Activated CD4-positive, alpha-beta T cell treated with anti-CD3 and anti-CD28 coated beads, Interleukin-10, Interleukin-2, amounts not matched to agents 100 ng/mL and 50 ng/mL, durations not matched to agents 16 hours and 8 hours (primary cell): ENCODE results near the gene ZNF334.

ENCODE experiments used
- DNase-seq: peaks from one replicate; pipeline ENCODE4 v3.0.0-alpha.2; 2020

The ZNF334 gene

GRCh38 chr20:46512943-46513844 lies at the start of gene ZNF334:
ZNF334 (minus strand) TSS chr20:46513559; CDS start chr20:46512102, 1,457 bp downstream.
- peak; percentile 79 for DNase-seq

GRCh38 chr20:46562373-46563169 lies 49.2 kb upstream of the ZNF334 start:
- DNase-seq, result peak; percentile 81

- no peak for DNase-seq
Measured at GRCh38 chr20:46562009-46562372, 48.6 kb upstream of the ZNF334 start.

GRCh38 chr20:46559685-46560440 lies 46.5 kb upstream of the ZNF334 start:
- no peak for DNase-seq

- no peak for DNase-seq
Measured at GRCh38 chr20:46559001-46559400, 45.6 kb upstream of the ZNF334 start.

- peak; percentile 67 for DNase-seq
Measured at GRCh38 chr20:46558511-46558959, 45.2 kb upstream of the ZNF334 start.

- no peak for DNase-seq
Measured at GRCh38 chr20:46557231-46557956, 44.0 kb upstream of the ZNF334 start.

GRCh38 chr20:46555370-46555956 lies 42.1 kb upstream of the ZNF334 start:
- DNase-seq, result no peak

- no peak for DNase-seq
Measured at GRCh38 chr20:46554828-46555227, 41.5 kb upstream of the ZNF334 start.

- DNase-seq, result no peak
Measured at GRCh38 chr20:46553926-46554325, 40.6 kb upstream of the ZNF334 start.

- DNase-seq, result peak; percentile 89
Measured at GRCh38 chr20:46552460-46553420, 39.4 kb upstream of the ZNF334 start.

GRCh38 chr20:46551522-46552381 lies 38.4 kb upstream of the ZNF334 start:
- DNase-seq, result no peak

GRCh38 chr20:46550461-46550860 lies 37.1 kb upstream of the ZNF334 start, which contains the start of gene OCSTAMP:
OCSTAMP (minus strand) TSS chr20:46550654; CDS start chr20:46550560, 94 bp downstream.
- no peak for DNase-seq

GRCh38 chr20:46549188-46549972 lies 36.0 kb upstream of the ZNF334 start:
- peak; percentile 21 for DNase-seq

- DNase-seq, result no peak
Measured at GRCh38 chr20:46548688-46549087, 35.3 kb upstream of the ZNF334 start.

- no peak for DNase-seq
Measured at GRCh38 chr20:46547995-46548394, 34.6 kb upstream of the ZNF334 start.

- peak; percentile 69 for DNase-seq
Measured at GRCh38 chr20:46546936-46547335, 33.6 kb upstream of the ZNF334 start.

- peak; percentile 33 for DNase-seq
Measured at GRCh38 chr20:46546298-46546697, 32.9 kb upstream of the ZNF334 start.

- no peak for DNase-seq
Measured at GRCh38 chr20:46545827-46546138, 32.4 kb upstream of the ZNF334 start.
